NCI-H1694 (cell line): ENCODE data around the gene AQR.
"Not testable (repeated sequence)": the region's sequence is repeated elsewhere in the genome, so short reads cannot be mapped to it uniquely, and the experiment has no call there.

Experiments used
- DNase-seq: peaks from one replicate; lab custom pipeline; 2025; lab: John Stamatoyannopoulos, UW

AQR gene

DNA sequence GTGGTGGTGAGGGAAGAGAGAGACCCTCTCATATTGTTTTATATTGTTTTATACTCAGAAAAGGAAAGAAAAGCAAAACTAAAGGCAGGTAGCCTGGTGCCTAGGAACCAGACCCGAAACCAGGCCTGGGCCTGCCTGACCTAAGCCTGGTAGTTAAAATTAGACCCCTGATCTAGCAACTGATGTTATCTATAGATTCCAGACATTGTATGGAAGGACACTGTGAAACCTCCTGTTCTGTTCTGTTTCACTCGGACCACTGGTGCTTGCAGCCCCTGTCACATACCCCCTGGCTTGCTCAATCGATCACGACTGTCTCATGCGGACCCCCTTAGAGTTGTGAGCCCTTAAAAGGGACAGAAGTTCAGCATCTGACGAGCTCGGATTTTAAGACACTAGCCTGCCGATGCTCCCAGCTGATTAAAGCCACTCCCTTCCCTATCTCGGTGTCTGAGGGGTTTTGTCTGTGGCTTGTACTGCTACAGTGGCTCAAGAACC is 156.6 kb downstream of the AQR start:
- DNase-seq = not testable (repeated sequence)

- no peak for DNase-seq
These were observed 157.2 kb downstream of the AQR start for GRCh38 chr15:34812369-34812768.

GRCh38 chr15:34810443-34811129 is 159.0 kb downstream of the AQR start:
- no peak for DNase-seq

GRCh38 chr15:34809186-34809585 is 160.4 kb downstream of the AQR start:
- no peak for DNase-seq

GRCh38 chr15:34808016-34808415 is 161.5 kb downstream of the AQR start:
- DNase-seq = no peak

GRCh38 chr15:34807241-34807640 is 162.3 kb downstream of the AQR start:
- not testable (repeated sequence) for DNase-seq

- DNase-seq = no peak
These were observed 164.8 kb downstream of the AQR start for GRCh38 chr15:34804776-34805175.

DNA sequence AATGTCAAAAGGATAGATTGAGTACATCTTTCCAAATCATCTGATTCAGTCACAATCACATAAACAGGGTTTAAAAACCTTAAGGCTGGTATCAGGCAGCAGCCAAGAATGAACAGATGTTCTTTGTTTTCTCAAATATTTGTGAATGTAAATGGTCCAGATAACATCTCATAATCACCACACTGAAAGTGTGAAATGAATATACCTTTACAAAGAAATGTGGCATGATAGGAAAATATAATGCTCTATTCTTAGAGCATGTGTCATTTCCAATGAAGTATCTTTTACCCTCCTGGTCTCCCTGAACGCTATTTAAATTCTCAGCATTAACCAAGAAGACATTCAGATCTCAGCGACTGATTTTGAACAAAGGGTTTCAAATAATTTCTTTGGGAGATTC is 165.4 kb downstream of the AQR start:
- DNase-seq = peak; percentile 16

DNA sequence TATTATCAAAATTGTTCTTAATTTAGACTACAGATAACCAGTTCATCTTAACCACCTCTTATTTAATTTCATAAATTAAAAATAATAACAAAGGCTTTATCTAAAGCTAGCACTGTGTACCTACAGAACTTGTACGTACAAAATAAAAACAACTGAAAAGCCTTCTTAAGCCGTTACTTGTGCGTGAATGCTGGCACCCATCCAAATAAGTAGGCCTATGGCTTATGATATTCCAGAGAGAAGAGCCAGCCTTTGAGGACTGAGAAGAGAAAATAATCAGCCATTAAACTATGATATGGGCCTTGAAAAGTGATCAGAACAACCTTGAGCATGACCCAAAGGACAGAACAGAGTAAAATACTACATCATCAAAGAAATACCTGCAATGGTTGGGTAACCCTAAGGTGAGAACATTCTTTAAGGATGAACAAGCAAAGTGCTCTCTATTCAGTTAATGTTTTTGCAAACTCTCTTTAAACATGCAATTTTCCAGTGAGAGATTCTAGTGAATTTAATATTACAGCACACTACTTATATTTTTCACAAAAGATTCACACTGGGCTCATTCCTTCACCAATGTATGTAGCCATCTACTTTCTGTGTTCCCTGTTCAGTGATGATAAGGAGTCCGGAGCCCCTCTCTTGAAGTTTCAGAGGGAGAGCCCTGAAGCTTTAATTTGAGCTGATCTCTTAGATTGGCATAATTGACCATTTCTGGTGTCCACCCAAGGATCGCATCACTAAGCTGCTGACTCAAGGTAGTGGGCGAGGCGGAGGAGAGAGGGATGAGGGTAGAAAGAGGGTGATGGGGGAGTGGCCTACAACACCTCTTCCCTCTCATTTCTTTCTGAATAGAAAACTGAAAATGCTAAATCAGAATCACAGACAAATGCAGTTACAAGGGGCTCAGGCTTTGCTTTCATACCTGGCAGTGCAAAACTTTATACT is 166.5 kb downstream of the AQR start:
- no peak for DNase-seq

DNA sequence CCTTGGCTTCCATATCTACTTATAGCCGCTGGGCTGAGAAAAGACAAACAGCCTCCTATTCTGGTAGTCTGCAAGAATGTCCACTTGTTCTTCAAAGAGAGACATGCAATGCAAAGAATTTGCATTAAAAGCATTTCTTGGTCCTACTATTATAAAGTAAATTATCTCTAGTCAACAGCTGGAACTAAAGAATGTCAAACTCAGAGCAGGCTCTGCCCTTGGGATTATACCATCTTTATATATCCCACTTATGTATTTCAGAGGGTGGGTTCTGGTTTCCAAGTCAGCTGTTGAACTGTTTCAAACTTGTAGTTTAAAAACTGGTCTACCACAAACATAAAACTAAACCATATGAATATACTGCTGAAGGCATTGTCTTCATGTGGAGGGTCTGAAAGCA is 167.2 kb downstream of the AQR start:
- DNase-seq = no peak
